Measurements from ENCODE around the gene ATG3.

GRCh38 chr3:112572701-112573100 is 10.9 kb upstream of the ATG3 start:
- no peak for TF ChIP-seq REST (IDR thresholded peaks at IDR 0.05; ENCODE audit: unreplicated experiment)
- TF ChIP-seq NANOG (IDR thresholded peaks at IDR 0.05; ENCODE audit: borderline replicate concordance), result no peak
- TF ChIP-seq POLR2AphosphoS5 (IDR thresholded peaks at IDR 0.05; ENCODE audit: low read depth), result no peak
- TF ChIP-seq EZH2 (IDR thresholded peaks at IDR 0.05; ENCODE audit: low read depth, unreplicated experiment), result no peak
- TF ChIP-seq, protein P1, sequence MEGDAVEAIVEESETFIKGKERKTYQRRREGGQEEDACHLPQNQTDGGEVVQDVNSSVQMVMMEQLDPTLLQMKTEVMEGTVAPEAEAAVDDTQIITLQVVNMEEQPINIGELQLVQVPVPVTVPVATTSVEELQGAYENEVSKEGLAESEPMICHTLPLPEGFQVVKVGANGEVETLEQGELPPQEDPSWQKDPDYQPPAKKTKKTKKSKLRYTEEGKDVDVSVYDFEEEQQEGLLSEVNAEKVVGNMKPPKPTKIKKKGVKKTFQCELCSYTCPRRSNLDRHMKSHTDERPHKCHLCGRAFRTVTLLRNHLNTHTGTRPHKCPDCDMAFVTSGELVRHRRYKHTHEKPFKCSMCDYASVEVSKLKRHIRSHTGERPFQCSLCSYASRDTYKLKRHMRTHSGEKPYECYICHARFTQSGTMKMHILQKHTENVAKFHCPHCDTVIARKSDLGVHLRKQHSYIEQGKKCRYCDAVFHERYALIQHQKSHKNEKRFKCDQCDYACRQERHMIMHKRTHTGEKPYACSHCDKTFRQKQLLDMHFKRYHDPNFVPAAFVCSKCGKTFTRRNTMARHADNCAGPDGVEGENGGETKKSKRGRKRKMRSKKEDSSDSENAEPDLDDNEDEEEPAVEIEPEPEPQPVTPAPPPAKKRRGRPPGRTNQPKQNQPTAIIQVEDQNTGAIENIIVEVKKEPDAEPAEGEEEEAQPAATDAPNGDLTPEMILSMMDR (conservative IDR thresholded peaks at IDR 0.05; ENCODE audit: low read depth in 2 of 2), result no peak
- no peak for TF ChIP-seq ZNF331 (CRISPR knock-in tag; IDR thresholded peaks at IDR 0.05; ENCODE audit: low read depth)
- no peak for TF ChIP-seq JUNB (IDR thresholded peaks at IDR 0.05; ENCODE audit: unreplicated experiment)
- TF ChIP-seq EZH2phosphoT487 (IDR thresholded peaks at IDR 0.05; ENCODE audit: unreplicated experiment), result no peak
- TF ChIP-seq ZNF462 (CRISPR knock-in tag; IDR thresholded peaks at IDR 0.05), result no peak

Measured in GM23338 (cell line).